ENCODE data around the gene CRTC3.

CRTC3 gene

GRCh38 chr15:90597577-90597976, 67.9 kb downstream of the CRTC3 start:
- DNase-seq = no peak

GRCh38 chr15:90598031-90598577, 68.4 kb downstream of the CRTC3 start:
- no peak for DNase-seq

- DNase-seq = no peak
Measured at GRCh38 chr15:90598679-90599078, 69.0 kb downstream of the CRTC3 start.

GRCh38 chr15:90599116-90599515, 69.4 kb downstream of the CRTC3 start:
- DNase-seq = no peak

GRCh38 chr15:90599644-90600043, 69.9 kb downstream of the CRTC3 start:
- DNase-seq = no peak

GRCh38 chr15:90600954-90601353, 71.2 kb downstream of the CRTC3 start:
- no peak for DNase-seq

GRCh38 chr15:90603893-90604292, 74.2 kb downstream of the CRTC3 start:
- no peak for DNase-seq

GRCh38 chr15:90606641-90607040, 76.9 kb downstream of the CRTC3 start:
- DNase-seq = no peak

GRCh38 chr15:90607361-90607760, 77.6 kb downstream of the CRTC3 start:
- no peak for DNase-seq

GRCh38 chr15:90609242-90610180, 79.8 kb downstream of the CRTC3 start:
- no peak for DNase-seq

- DNase-seq = no peak
Measured at GRCh38 chr15:90610190-90610589, 80.5 kb downstream of the CRTC3 start.

GRCh38 chr15:90611157-90611556, 81.4 kb downstream of the CRTC3 start:
- DNase-seq = no peak

- DNase-seq = no peak
Measured at GRCh38 chr15:90617171-90617570, 87.4 kb downstream of the CRTC3 start.

GRCh38 chr15:90617668-90618097, 88.0 kb downstream of the CRTC3 start:
- DNase-seq = no peak

- DNase-seq = no peak
Measured at GRCh38 chr15:90618330-90619125, 88.8 kb downstream of the CRTC3 start.

GRCh38 chr15:90619468-90619867, 89.7 kb downstream of the CRTC3 start:
- DNase-seq = no peak

GRCh38 chr15:90619939-90620338, 90.2 kb downstream of the CRTC3 start:
- DNase-seq = no peak

GRCh38 chr15:90620379-90621067, 90.8 kb downstream of the CRTC3 start:
- DNase-seq = no peak

- no peak for DNase-seq
Measured at GRCh38 chr15:90623854-90624253, 94.1 kb downstream of the CRTC3 start.

GRCh38 chr15:90624278-90624981, 94.7 kb downstream of the CRTC3 start:
- DNase-seq = no peak

GRCh38 chr15:90625037-90625436, 95.3 kb downstream of the CRTC3 start:
- no peak for DNase-seq

- DNase-seq = no peak
Measured at GRCh38 chr15:90629217-90629616, 99.5 kb downstream of the CRTC3 start.

All from NCI-H1048 (cell line).